Measurements from ENCODE around the gene IQSEC1. TPM values are rescaled to one million over a fixed set of nuclear protein-coding genes. Genes with fewer than 3 reads are reported as not detected.

IQSEC1 gene
- total RNA-seq, 6 experiments from 2014 or later = 21.1 to 25.1 (median 21.9) TPM

DNA sequence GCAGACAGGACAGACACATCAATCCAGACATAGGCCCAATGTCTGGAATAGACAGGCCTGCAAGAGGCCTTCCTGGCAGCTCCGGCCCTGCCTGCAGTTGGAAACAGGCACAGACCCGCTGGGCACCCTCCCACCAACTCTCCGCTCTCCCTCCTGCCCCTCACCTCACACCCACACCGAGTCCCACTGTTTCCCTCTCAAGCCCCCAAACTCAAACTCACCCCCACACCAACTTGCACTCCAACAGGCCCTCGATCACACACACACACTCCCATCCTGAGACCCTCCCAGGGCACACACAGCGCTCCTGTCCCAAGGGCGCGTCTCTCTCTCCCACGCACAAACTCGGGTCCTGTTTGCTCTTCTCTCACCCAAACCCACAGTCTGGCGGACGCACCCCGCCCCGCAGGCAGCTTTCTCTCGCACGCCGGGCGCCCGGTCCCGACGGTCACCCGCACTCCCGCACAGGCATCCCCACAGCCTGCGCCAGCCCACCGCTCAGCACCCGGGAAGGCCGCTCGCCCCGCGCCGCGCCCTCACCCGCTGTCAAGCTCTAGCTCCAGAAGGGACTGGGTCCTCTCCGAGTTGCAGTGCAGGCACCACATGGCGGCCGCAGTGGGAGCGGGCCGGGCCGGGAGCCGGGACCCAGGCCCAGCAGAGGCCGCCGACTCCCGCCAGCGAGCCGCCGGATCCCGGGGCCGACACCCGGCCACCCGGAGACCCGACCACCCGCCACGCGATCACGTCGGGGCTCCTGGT lies 106.2 kb downstream of the IQSEC1 start:
- TF ChIP-seq, protein P1, sequence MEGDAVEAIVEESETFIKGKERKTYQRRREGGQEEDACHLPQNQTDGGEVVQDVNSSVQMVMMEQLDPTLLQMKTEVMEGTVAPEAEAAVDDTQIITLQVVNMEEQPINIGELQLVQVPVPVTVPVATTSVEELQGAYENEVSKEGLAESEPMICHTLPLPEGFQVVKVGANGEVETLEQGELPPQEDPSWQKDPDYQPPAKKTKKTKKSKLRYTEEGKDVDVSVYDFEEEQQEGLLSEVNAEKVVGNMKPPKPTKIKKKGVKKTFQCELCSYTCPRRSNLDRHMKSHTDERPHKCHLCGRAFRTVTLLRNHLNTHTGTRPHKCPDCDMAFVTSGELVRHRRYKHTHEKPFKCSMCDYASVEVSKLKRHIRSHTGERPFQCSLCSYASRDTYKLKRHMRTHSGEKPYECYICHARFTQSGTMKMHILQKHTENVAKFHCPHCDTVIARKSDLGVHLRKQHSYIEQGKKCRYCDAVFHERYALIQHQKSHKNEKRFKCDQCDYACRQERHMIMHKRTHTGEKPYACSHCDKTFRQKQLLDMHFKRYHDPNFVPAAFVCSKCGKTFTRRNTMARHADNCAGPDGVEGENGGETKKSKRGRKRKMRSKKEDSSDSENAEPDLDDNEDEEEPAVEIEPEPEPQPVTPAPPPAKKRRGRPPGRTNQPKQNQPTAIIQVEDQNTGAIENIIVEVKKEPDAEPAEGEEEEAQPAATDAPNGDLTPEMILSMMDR (IDR thresholded peaks at IDR 0.05) = no peak
- peaks cover 18% of the 10 kb centered on the region for H3K27me3 Mint-ChIP-seq (ENCODE audit: insufficient read depth)
- no peak for DNase-seq
- peak overlapping the region; percentile 83 for H3K27ac Mint-ChIP-seq
- H3K4me1 Mint-ChIP-seq (ENCODE audit: low read depth) = peaks cover 26% of the 10 kb centered on the region
- no peaks in the 10 kb centered on the region for H3K9me3 Mint-ChIP-seq
- H3K4me3 Mint-ChIP-seq = peak overlapping the region; percentile 97
- H3K36me3 Mint-ChIP-seq (ENCODE audit: low read depth) = no peaks in the 10 kb centered on the region

DNA sequence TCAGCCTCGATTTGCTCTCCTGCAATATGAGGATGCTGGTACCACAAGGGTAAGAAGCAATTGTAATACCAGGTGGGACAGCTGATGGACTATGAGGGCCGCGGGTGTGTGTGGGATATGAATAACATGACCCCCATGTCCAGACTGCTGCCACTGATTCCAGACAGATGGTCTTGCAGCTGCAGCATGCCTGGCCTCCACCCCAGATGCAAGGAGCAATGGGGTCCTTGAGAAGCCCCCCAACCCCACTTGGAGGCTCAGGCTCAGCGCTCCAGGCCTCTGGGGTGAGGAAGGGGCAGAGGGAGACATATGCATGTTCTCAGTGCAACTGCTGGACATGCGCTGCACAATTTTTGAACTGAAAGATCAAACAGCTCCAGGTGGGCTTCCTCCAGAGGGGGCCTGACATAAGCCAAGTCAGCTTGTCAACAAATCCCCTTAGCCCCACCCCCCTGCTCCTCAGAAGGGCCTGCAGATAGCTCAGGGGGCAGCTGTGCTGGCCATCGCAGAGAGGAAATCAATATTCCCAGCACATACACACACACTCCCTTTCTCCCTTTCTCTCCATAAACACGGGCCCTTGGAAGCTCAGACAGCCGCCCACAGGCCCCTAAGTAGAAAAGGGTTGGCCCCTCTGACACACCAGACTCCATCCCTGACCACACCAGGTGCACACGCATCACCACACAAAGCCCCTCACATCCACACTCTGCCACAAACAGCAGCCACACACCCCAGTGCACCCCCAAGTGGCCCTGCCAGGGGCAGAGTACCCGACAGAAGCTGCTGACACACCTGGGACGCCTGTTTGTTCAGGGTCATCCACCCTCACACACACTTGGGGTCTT lies 107.0 kb downstream of the IQSEC1 start:
- peak overlapping the region; percentile 83 for H3K27ac Mint-ChIP-seq

DNA sequence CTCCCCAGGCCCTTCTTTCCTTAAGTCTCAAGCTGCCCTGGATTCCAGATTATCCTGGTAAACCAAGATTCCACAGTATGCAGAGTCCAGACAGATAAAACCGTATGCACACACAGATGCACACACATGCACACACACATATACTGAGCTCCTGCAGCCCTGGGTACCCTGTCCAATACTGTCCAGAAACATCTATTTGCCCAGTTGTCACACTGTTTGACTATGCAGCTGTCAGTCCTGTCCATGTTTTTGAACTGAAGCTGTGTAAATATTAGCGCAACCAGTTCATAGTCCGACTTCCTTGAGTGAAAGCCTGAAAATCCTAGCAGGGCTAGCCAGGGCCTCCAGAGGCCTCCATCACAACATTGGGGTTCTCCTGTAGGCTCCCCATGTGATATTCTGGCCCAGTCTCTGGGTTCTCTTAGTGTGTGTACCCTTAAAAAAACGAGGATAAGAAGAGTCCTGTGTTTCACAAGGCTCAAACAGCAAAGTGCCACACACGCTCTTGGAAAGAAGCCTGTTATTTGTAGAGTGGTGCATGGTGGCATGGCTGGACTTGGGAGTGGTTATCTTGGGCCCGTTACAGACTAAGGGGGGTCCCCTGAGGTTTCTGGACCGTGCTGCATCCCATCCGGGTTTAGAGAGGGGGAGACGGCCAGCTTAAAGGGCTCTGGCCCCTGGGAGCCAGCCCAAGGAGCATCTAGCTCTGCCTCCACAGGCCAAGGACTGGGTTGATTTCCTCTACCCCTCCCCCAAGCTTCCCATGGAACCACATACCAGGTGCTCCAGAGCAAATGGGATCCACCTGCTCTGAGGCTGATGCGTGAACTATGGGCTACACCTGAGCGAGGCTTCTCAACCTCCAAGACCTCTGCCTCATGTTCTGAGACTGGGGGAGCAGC lies 108.3 kb downstream of the IQSEC1 start:
- no peaks in the 10 kb centered on the region for H3K36me3 Mint-ChIP-seq (ENCODE audit: low read depth)
- peaks cover 10% of the 10 kb centered on the region for H3K27me3 Mint-ChIP-seq (ENCODE audit: insufficient read depth)
- peaks cover 26% of the 10 kb centered on the region for H3K4me1 Mint-ChIP-seq (ENCODE audit: low read depth)
- TF ChIP-seq, protein P1 (IDR thresholded peaks at IDR 0.05) = no peak
- DNase-seq = no peak
- H3K9me3 Mint-ChIP-seq = no peaks in the 10 kb centered on the region
- H3K27ac Mint-ChIP-seq = no peak overlapping the region
- peak overlapping the region; percentile 97 for H3K4me3 Mint-ChIP-seq

More for the DNA sequence above, 107.0 kb downstream of the IQSEC1 start:
- TF ChIP-seq, protein P1 (IDR thresholded peaks at IDR 0.05) = no peak; the same call in 1 of the 2 replicates
- Mint-ChIP-seq H3K27me3 (ENCODE audit: insufficient read depth) (peaks cover 17% of the 10 kb centered on the region), H3K9me3 (no peaks in the 10 kb centered on the region), H3K4me1 (ENCODE audit: low read depth) (peaks cover 26% of the 10 kb centered on the region), H3K36me3 (ENCODE audit: low read depth) (no peaks in the 10 kb centered on the region), H3K4me3 (peak overlapping the region; percentile 97)
- no peak for DNase-seq

DNA sequence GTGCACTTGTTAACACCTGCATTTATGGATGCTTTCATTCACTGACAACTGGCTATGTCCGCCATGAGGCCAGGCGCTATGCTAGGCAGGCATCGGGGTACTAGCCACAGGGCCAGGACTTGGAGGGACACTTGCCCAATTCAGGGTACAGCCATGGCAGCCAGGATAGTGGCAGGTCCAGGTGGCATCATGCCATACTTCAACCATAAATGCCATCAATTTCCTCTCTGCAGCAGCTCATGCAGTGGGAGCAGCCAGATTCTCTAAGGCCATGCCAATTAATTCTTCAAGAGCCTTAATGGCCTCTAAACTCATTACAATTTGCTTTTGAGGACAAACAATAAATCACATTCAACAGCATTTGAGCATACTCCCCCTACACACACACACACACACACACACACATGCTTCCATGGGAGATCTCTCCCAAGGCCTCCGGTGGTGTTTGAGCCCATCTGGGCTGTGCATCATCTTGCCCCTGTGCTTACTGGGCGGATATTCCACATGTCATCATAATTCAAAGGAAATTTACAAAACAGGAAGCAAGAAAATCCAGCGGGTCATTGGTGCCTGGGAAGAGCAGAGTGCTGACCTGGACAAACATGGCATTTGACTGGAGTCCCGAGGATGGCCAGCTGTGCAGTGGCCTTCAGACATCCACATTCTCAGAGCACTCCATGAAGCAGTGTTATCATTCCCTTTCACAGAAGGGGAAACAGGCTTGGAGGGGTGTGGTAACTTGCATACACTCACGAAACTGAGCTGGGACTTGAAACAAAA lies 109.1 kb downstream of the IQSEC1 start:
- peaks cover 26% of the 10 kb centered on the region for H3K4me1 Mint-ChIP-seq (ENCODE audit: low read depth)
- H3K9me3 Mint-ChIP-seq = no peaks in the 10 kb centered on the region
- H3K36me3 Mint-ChIP-seq (ENCODE audit: low read depth) = no peaks in the 10 kb centered on the region
- no peak overlapping the region for H3K27ac Mint-ChIP-seq
- H3K27me3 Mint-ChIP-seq (ENCODE audit: insufficient read depth) = peaks cover 6% of the 10 kb centered on the region
- TF ChIP-seq, protein P1 (IDR thresholded peaks at IDR 0.05) = no peak
- no peak for DNase-seq
- no peak overlapping the region for H3K4me3 Mint-ChIP-seq

All from HFFc6 (cell line).